GM21825 (cell line): ENCODE results near the gene CSNK2A1.
"Not testable (repeated sequence)": the region's sequence is repeated elsewhere in the genome, so short reads cannot be mapped to it uniquely, and the experiment has no call there.

Experiments
- ATAC-seq: cut with Tn5 transposase; IDR thresholded peaks from one replicate; pipeline ENCODE4 v1.9.1; 2021; ENCODE audit warnings: mild to moderate bottlenecking, moderate library complexity; ENCODE audit not compliant: unreplicated experiment

Gene CSNK2A1

DNA sequence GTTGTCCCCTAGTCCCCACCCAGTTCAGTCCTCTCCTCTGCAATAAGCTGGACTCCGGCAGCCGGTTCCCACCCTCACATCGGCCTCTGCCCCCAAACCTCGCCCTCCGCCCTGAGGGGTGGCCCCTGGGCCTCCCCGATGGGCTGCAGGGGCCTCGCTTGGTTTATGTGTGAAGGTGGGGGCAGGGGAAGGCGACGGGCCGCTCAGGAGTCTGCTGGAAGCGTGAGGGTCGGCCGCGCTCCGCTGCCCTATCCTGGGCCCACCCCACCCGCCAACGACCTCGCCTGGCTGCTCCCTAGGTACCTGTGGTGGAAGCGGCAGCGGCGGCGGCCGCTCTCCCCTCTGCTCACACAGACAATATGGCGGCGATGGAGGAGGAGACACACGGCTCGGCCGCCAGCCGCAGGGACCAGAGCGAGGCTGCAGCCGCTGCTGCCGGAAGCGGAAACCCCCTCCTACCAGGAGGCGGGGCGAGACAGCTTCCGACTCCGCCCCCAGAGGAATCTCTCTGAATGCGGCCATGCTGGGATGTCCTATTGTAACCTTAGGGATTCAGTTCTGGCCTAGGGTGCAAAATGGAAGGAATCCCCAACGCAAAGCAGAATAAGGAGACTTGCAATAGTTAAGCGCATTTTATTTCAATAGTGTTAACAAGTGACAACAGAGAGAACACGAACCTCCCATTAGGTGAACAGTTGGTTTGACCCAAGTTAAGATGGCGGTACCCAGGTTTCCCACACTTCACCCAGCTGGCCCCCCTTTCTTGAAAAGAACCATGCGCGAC, at the start of gene CSNK2A1:
Gene CSNK2A1, minus strand, starts transcription at position 422 of the 784 bp plus-strand sequence. CDS start 35,239 bp downstream, outside the sequence.
- peak; percentile 94 for ATAC-seq

DNA sequence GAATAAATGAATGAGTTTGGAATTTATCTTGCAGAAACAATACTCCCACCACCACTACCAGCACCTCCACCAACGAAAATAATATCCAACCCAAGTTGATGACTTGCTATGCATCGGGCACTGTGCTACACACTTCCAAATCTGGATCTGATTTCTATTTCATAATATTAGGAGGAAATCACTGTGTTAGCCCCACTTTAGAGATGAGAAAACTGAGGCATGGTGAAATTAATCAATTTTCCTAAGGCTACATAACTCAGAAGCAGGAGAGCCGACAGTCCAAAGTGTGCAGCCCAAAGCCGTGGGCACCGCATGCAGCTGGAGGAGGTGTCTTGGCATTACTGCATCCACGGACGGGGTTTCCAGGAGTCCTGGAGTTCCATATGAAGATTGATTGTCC, 48.9 kb upstream of the CSNK2A1 start:
- ATAC-seq, result no peak

DNA sequence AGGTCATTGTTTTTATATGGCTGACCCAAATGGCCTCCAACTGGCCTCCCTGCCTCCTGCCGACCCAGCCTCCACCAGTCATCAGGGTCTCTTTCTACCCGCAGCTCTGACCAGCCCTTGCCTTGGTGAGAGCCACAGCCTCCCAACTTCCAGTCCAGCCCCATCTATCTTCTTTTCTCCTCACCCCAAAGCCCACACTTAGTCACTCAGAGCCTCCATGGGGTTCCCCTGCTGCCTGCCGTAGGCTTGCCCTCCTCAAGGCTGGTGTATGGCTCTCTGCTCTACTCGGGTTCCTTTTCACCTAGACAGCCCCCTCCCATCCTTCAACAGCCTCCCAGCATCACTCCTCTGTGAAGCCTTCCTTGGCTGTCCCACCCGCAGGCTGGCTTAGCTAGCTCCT, 48.4 kb upstream of the CSNK2A1 start:
- ATAC-seq, result no peak

DNA sequence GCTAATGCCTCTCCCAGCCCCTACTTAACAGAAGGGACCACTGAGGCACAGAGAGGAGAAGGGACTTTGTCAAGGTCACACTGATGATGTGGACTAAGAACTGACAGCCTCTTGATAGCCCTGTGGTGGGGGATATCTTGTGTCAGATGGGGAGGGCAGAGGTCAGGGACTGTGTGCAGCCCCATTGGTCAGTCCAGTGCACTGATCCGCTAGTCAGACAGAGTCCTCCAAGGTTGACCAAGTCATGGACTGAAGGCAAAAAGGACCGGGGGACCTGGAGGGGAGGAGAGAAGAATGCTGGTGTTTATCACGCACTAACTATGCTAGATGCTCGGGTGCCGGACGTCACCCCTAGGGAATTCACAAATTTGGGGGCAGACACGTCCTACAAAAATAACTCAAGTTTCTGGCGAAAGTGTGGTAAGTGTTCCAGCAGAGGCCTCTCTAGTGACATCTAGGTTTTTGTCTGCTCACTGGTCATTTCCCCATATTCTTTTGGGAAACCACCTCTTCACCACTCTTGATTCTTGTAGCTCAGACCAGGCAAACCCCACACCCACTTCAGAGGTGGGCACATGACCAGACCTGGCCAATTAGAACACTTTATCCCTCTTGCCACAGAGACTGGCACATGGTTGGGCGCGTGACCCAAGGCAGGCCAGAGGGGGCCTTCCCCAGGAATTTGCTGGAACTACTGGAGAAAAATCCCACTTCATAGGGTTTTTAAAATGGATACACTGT, 45.5 kb upstream of the CSNK2A1 start:
- peak; percentile 82 for ATAC-seq

DNA sequence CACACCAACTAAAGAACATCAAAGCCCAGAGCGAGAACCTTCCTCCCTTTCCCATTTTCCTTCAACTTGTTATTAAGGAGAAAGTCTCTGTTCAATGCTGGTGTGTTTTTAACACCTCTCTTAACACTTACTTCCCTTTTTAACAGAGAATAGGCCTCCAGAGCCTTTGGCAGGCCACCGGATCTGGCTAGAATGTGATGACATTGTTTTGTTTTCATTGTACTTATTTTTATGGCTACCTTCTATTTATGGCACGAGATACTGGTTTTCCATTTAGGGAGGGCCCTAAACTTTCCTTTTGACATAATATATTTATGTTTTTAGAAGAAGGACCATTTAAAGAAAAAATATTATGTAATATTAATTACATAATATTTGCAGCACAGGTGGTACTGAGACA, 44.9 kb upstream of the CSNK2A1 start:
- ATAC-seq, result no peak

DNA sequence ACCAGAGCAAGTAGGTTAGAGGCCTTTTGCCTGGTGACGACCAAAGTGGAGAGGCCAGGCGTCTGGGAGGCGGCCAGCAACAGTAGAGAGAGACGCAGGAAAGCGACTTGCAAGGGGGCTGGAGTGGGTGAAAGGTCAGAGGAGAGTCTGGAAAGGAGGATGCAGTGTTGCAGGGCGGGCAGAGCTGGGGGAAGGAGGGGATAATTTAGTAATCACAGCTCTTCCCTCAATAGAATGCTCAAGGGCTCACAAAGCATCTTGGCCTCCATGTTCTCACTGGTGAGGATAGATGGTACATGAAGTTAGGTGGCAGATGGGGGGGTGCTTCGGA, 41.3 kb upstream of the CSNK2A1 start:
- no peak for ATAC-seq

DNA sequence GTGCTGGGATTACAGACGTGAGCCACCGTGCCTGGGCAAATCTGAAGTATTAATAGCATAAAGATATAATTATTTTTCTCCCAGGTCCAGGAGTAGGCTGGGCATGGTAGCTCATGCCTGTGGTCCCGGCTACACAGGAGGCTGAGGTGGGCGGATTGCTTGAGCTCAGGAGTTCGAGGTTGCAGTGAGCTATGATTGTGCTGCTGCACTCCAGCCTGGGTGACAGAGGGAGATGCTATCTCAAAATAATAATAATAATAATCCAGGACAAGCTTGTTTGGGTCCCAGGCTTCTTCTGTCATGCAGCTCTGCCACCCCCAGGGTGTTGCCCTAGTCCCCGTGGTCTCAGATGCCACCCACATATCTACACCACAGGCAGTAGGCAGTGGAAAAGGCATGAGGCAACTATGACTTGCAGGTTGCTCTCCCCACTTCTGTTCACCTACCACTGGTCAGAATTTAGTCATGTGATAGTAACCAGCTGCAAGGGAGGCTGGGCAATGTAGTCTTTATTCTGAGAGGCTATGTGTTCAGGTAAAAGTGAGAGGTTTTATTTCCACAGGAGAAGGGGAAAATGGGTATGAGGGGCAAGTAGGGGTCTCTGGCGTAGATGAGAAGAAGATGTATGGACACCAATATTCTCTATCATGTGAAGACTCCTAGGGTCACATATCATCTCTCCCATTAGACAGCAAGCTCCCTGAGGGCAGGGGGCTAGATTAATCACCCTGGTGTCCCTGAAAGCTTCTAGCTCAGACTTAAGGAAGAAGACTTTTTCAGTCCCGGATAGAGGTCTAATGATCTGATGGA, 40.8 kb upstream of the CSNK2A1 start:
- ATAC-seq, result no peak

DNA sequence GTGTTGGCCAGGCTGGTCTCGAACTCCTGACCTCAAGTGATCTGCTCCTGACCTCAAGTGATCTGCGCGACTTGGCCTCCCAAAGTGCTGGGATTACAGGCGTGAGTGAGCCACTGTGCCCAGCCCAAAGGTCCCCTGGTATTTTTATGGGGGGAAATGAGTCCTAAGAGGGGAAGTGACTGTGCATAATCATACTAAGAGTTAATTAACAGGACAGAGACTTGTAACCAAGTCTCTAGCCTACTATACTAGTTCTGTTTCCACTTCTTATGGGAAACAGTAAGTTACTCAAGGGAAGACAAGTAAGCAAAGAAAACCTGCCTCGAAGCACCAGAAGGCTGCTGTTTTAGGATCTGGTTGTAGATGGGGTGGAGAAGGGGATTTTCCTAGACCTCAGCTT, 38.6 kb upstream of the CSNK2A1 start:
- no peak for ATAC-seq

DNA sequence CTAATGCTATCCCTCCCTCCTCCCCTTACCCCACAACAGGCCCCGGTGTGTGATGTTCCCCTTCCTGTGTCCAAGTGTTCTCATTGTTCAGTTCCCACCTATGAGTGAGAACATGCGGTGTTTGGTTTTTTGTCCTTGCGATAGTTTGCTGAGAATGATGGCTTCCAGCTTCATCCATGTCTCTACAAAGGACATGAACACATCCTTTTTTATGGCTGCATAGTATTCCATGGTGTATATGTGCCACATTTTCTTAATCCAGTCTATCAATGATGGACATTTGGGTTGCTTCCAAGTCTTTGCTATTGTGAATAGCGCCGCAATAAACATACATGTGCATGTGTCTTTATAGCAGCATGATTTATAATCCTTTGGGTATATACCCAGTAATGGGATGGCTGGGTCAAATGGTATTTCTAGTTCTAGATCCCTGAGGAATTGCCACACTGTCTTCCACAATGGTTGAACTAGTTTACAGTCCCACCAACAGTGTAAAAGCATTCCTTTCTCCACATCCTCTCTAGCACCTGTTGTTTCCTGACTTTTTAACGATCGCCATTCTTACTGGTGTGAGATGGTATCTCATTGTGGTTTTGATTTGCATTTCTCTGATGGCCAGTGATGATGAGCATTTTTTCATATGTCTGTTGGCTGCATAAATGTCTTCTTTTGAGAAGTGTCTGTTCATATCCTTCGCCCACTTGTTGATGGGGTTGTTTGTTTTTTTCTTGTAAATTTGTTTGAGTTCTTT, 35.5 kb upstream of the CSNK2A1 start:
- ATAC-seq, result not testable (repeated sequence)

DNA sequence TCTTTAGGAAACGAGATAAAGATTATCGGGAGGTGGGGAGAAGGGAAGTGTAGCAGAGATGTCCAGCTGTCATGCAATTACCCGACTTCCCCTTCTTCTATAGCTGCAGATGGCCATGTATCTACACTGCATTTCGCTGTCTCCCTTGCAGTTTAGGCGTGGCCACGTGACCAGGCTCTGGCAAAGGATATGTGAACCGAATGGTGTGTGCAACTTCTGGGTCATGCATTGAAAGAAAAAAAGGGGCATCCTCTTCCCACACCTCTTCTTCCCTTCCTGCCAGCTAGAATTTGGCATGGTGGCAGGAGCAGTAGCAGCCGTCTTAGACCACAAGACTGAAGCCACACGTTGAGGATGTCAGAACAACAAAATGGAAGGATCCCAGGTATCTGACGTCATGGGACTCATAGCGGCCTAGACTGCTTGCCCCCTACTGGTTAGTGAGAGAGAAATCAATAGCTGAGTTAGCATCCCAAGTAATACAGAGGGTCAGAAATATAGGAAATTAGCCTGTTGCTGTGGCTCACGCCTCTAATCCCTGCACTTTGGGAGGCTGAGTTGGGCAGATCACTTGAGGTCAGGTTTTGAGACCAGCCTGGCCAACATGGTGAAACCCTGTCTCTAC, 33.7 kb upstream of the CSNK2A1 start:
- no peak for ATAC-seq

DNA sequence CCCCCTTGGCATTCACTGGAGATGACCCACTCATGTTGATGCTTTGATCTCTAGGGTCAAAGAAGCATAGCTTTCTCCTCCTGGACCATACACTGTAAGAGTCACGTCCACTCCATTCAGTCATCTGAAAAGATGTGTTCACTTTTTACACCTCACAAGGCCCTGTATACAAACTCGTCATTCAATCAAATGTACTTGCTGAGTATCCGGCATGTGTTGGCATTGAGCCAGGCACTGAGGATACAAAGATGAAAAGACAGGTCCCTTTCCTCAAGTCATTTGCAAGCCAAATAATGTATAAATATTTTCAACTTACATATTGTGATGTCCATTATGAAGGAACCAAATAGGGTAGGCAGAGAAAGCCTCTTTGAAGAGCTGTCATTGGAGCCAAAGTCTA, 32.6 kb upstream of the CSNK2A1 start:
- no peak for ATAC-seq

DNA sequence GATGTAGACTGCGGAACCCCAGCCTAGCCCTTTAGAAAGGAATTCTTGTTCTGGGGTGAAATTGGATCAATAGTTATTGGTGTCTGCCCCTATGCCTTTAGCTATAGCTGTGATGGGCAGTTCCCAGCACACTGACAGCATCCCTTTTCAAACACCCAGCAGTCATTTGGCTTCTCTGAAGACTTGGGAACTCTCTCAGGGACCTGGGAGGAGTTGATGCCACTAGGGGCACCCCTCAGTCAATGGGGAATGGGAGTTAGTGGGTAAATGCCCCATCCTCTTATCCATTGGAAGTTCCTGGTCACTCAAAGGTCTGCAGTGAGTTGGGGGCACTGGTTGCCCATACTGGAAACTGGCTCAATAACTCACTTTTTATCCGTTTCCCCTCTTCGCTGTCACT, 31.6 kb upstream of the CSNK2A1 start:
- no peak for ATAC-seq

DNA sequence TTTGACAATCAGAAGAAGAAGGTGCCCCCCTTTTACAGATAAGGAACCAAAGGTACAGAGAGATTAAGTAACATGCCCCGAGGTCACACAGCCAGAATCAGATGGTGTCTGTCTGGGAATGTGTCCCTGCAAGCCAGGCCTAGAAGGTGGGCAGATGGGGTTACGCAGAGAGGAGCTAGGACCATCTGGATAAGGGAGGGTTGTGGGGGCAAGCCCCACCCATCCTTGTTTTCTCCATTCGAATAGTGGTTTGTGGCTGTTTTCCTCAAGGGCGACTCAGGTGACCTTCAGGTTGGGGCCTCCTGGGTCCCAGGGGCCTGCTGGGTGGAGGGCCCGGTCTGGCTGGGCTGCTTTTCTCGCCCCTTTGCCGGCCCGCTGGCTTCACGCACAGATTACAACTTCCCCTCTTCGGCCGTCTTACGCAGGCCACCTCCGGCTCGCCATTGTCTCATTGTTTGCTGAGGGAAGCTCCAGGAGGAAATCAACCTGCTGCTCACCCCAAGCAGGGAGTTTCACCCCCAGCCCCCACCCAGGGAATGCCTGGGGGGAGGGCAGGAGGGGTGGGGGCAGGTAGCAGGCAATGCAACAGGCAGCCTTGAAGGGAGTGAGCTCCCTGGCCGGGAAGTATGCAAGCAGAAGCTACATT, 30.8 kb upstream of the CSNK2A1 start:
- no peak for ATAC-seq

DNA sequence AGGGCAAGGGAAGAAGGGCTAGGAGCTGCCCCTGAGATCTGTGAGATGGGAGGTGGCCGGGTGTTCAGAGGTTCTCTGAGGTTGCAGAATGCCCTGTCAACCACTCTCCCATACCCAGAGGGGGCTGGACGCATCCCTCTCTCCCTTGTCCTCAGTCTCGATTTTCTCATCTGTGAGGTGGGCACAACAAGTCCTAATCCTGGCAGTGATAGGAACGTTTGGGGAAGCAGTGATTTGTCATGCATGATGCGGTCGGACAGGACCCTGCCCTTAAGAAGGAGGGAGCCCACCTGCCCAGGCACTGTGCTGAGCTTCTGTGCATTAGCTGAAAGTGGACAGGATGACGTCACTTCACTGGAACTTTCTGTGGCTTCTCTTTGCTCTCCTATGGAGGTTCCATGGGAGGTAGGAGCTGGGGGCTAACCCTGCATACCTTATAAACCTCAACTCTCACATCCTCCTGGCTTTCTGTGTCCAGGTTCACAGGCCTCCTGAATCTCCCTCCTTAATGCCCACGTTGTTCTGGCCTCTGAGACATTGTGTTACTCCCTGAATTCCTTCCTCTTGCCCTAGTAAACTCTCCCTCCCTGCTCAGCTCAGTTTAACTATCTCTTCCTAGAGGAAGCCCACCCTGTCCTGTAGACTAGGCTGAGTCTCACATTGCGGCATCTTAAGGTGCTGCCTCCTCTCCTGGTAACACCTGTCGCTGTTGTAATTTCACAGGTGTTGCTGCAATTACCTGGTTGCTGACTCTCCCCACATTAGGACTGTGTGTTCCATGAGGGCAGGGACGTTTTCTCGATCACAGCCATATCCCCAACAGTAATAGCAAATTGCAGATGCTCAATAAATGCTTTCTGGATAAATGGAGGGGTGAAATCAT, 30.1 kb upstream of the CSNK2A1 start:
- no peak for ATAC-seq

DNA sequence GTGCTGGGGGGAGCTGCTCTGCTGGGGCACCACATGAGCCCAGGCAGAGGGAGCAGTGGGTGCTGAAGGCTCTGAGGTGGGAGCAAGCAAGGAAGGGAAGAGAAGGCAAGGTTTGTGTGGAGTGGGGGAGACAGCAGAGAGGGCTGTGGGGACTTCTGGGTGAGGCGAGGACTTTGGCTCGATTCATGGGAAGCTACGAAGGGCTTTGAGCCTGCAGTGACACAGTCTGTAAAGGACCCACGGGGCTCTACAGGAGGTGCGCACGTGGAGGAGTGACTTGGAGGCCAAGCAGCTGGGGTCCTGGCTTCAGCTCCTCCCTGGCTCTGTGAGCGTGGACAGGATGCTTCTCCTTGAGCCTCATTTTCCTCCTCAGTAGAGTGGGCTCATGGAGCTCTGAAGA, 29.1 kb upstream of the CSNK2A1 start:
- no peak for ATAC-seq

DNA sequence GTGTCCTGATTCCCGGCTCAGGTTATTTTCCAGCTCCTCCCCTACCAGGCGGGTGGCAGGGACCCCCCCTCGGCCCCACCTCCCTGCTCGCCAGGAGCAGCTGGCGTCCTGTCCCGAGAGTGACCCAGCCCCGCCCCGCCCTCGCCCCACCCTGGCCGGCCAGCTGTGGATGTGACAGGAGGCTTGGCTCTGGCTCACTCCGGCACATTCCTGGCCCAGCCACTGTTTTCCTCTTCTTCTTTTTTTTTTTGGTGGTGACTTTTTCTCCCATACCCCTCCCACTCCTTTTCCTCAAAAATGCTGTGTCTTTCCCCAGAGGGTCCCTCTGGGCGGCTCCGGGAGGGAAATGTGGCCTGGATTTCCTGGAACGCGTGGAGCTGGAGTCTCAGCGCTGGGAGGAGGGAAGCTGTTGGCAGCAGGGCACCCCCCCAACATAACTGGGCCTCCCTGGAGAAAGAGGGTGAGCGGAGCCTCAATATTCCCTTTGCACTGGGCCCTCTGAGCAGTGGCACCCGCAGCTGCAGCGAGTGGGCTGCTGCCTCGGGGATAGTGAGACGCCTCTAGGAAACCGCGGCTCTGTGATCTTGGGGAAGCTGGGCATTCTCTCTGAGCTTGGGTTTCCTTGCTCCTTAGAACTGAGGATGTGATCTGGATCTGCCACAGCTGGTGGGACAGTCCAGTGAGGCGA, 28.3 kb upstream of the CSNK2A1 start:
- no peak for ATAC-seq

DNA sequence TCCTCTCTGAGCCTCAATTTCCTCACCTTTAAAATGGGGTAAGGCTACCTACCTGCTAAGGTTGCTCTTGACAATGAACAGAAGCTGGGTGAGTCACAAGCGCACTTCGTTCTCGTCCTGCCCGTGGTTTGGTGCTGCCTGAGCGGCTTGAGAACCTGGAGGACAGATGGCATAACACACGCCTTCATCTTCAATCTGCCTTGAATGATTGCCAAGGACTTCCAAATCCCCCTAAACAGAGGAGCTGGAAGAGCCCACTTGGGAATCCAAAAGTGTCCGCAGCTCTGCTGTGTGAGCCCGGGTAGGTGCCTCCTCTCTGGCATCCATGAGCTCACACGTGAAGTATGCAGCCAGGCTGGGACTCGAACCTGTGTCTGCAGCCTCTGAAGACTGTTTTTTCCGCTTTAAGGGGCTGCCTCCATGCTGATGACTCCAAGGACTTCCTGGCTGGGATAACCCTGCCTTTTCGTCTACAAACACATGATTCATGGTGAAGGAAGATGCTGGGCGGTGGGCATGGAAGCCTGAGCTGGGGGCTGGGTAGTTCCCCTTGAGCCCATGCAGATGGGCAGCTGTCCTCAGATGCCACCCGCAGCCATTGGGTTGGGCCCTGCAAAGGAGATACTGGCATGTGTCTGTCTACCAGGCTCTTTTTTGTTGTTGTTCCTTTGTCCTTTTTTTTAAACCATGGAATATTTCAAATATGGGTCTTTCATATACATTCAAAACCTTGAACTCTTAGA, 25.3 kb upstream of the CSNK2A1 start:
- no peak for ATAC-seq
